HG03139 (cell line): ENCODE measurements around the gene LSM7.

Experiments
- ATAC-seq: cut with Tn5 transposase; IDR thresholded peaks from one replicate; pipeline ENCODE4 v1.9.1; 2021; ENCODE audit not compliant: unreplicated experiment

Gene LSM7

DNA sequence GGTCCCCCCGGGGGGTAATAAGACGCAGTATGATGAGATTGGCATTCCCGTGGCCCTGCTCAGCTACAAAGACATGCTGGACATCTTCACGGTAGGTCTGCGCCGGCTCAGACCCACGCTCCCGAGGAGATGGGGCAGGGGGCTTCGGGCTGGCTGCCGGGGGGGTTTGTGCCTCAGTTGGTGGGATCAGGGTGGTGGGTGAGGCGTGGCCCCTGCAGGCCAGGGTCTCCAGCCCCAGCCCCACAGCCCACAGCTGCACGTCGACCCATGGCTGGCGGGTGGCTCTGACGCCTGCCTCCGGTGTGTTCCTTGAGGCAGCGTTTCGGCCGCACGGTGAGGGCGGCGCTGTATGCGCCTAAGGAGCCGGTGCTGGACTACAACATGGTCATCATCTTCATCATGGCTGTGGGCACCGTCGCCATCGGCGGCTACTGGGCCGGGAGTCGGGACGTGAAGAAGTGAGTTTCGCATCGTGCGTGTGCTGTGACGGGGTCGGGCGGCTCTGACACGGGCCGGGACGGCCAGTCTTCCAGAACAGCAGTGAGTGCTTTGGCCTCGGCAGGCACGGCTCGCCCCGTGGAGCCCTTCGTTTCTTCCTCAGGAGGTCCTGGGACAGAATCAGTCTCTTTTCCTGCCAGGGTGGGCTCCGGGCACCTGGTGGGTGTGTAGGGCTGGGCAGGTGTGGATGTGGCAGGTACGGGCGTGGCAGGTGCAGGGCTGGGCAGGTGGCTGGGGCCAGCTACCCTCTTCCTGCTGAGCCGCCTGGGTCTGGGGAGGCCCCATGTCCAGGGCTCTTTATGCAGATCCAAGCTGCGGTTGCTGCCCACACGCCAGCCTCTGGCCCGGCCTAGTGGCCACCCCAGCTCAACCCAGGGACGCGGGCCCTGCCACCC, 10.6 kb upstream of the LSM7 start:
- no peak for ATAC-seq

- no peak for ATAC-seq
These were observed 9.7 kb upstream of the LSM7 start for GRCh38 chr19:2338055-2338615.

GRCh38 chr19:2337329-2337707, 8.9 kb upstream of the LSM7 start:
- ATAC-seq, result no peak

DNA sequence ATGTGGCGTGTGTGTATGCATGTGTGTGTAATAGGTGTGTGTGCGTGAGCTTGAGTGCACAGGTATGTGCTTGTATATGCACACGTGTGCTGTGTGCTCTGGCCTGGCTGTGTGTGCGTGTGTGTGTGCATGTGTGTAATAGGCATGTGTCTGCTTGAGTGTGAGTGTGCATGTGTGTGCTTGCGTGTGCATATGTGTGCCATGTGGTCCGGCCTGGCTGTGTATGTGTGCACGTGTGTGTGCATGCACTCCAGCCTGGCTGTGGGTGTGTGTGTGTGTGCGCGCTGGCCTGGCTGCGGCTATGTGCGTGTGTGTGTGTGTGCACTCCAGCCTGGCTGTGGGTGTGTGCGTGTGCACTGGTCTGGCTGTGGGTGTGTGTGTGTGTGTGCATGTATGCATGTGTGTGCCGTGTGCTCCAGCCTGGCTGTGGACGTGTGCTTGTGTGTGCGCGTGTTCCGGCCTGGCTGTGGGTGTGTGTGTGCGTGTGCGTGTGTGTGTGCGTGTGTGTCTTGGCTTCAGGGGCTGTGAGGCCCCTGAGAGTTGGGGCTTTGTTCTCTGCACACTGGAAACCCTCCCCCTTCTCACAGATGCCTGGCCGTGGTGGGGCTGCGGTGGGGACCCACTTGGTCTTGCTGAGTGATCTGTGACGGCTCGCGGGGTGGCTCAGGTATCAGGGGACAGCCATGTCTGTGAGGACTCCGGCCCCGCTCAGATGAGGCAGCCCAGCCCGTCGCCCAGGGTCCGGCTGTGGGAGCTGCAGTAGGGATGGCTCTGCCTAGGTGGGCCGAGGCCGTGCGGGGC, 8.3 kb upstream of the LSM7 start:
- ATAC-seq, result no peak

GRCh38 chr19:2335848-2336247, 7.5 kb upstream of the LSM7 start:
- no peak for ATAC-seq

DNA sequence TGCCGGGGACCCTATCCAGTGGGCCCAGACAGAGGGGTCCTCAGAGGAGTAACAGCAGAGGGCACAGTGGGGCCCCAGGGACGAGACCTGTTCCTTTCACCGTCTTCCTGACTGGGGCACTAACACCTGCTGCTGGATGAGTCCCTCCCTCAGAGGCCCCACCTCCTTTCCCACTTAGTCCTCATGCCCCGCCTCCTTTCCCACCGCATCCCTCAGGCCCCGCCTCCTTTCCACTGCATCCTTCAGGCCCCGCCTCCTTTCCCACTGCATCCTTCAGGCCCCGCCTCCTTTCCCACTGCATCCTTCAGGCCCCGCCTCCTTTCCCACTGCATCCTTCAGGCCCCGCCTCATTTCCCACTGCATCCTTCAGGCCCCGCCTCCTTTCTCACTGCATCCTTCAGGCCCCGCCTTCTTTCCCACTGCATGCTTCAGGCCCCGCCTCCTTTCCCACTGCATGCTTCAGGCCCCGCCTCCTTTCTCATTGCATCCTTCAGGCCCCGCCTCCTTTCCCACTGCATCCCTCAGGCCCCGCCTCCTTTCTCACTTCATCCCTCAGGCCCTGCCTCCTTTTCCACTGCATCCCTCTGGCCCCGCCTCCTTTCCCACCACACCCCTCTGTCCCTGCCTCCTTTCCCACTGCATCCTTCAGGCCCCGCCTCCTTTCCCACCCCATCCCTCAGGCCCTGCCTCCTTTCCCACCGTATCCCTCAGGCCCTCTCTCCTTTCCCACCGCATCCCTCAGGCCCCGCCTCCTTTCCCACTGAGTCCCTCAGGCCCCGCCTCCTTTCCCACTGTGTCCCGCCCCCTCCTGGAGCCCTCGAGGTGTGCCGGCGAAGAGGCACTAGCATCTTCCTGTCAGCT, 6.8 kb upstream of the LSM7 start:
- ATAC-seq, result no peak

DNA sequence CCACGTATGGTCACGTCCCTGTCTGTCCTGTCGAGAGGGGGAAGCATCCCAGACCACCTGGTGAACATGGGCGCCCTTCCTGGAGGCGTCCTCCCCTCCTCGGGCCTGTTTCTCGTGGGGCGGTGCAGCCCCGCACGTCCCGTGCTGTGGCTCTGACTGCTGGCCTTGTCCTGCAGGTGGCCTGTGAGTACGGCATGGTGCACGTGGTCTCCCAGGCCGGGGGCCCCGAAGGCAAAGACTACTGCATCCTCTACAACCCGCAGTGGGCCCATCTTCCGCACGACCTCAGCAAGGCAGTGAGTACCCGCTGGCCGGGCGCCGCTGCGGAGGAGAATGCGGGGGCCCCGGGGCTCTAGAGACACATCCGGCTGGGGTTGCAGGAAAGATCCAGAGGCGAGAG, 6.0 kb upstream of the LSM7 start:
- no peak for ATAC-seq

GRCh38 chr19:2333807-2334211, 5.4 kb upstream of the LSM7 start:
- ATAC-seq, result no peak

DNA sequence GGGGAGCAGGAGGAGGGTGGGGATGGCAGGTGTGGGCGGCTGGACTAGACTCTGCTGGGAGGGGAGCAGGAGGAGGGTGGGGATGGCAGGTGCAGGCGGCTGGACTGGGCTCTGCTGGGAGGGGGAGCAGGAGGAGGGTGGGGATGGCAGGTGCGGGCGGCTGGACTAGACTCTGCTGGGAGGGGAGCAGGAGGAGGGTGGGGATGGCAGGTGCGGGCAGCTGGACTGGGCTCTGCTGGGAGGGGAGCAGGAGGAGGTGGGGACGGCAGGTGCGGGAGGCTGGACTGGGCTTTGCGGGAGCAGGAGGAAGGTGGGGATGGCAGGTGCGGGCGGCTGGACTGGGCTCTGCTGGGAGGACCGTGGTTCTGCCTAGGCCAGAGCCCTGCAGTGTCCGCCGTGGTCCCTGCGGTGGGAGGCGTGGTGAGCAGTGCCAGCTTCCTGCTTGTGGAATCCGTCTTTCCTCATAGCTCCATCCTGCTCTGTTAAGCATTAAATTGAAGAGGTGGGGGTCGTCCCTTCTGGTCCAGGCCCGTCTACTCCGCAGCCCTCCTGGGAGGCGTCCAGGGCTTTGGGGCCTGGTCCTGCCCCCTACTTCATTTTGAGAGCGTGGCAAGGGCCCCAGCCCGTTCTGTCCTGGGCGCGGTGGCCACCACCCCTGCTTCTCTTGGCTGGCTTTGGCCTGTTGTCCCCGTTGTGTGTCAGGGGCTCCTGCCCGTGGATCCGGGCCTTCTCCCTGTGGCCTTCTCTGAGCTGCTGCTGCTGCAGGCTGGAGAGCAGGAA, 4.8 kb upstream of the LSM7 start:
- no peak for ATAC-seq

GRCh38 chr19:2332341-2333026, 4.1 kb upstream of the LSM7 start:
- no peak for ATAC-seq

- ATAC-seq, result no peak
These were observed 3.3 kb upstream of the LSM7 start for GRCh38 chr19:2331601-2332246.

- ATAC-seq, result no peak
These were observed 2.4 kb upstream of the LSM7 start for GRCh38 chr19:2330632-2331284.

GRCh38 chr19:2330255-2330631, 1.9 kb upstream of the LSM7 start:
- no peak for ATAC-seq

DNA sequence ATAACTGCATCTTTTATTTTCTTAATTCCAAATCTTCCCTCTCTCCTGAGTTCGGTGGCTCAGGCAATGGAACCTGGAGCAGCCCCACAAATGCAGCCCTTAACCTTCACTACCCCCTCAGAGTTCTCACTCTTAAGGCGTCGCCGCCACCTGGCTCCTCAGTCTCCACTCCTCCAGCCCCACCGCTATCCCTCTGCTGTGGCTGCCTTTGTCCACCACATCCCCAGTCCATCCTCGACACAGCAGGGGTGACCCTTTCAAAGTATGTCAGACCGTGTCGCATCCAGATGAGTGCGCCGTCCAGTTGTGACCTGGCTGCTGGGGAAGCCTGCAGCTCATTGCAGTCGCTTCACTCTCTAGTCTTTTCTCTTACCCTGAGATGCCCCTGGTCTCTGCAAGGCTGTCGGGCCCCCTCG, 1.1 kb upstream of the LSM7 start:
- ATAC-seq, result no peak

- ATAC-seq, result no peak
These were observed 728 bp upstream of the LSM7 start for GRCh38 chr19:2329149-2329478.

DNA sequence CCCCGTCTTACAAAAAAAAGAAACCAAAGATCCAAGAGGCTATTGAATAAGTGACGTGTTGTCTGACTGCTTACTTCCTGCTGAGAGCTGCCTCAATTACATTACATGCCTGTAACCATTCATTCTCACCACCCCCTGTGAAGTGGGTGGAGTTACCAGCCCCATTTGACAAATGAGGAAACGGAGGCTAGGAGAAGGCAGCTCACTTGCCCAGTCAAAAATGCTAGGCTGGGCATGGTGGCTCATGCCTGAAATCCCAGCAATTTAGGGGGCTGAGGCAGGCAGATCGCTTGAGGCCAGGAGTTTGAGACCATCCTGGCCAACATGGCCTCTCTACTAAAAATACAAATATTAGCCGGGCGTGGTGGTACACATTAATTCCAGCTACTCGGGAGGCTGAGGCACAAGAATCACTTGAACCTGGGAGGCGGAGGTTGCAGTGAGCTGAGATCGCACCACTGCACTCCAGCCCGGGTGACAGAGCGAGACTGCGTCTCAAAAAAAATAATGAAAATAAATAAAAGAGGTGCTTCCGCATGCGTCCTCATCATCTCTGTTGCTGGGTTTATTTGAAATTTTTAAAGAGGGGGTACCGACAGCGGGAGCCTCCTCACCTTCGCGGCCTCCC, 499 bp downstream of the LSM7 start:
- no peak for ATAC-seq

DNA sequence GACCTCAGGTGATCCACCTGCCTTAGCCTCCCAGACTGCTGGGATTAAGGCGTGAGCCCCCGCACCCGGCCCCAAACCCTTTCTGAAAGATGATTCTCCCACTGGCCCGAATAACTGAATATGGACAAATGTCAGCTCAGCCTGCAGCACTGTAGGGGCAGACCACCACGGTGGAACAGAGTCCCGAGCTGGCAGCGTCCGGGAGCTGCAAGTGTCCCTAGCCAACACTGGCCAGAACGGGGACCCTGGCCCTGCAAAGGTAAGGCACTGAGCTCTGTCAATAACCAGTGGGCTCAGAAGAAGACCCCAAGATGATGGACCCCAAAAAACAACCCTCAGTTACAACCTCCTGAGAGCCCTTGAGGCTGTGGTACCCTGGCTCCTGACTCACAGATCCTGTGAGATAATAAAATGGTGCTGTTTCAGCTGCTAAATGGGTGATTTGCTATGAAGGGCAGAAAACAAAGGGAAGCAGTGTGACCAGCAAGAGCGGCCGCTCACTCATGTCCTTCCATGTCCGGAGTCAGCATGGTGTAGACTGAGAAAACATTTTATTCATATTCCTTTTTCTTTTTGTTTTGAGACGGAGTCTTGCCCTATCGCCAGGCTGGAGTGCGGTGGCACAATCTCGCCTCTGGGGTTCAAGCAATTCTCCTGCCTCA, 1.6 kb downstream of the LSM7 start:
- ATAC-seq, result no peak
